Stimulated activated CD4-positive, alpha-beta T cell treated with anti-CD3 and anti-CD28 coated beads, TNF-alpha, amount 100 ng/mL, for 48 hours (primary cell): ENCODE results near the gene SLC12A2.

ENCODE experiments used
- DNase-seq, 3 donors: peaks; one replicate each; pipeline ENCODE4 v3.0.0-alpha.2; 2020; ENCODE audit warnings: low read depth in 3 of 3

The SLC12A2 gene

DNA sequence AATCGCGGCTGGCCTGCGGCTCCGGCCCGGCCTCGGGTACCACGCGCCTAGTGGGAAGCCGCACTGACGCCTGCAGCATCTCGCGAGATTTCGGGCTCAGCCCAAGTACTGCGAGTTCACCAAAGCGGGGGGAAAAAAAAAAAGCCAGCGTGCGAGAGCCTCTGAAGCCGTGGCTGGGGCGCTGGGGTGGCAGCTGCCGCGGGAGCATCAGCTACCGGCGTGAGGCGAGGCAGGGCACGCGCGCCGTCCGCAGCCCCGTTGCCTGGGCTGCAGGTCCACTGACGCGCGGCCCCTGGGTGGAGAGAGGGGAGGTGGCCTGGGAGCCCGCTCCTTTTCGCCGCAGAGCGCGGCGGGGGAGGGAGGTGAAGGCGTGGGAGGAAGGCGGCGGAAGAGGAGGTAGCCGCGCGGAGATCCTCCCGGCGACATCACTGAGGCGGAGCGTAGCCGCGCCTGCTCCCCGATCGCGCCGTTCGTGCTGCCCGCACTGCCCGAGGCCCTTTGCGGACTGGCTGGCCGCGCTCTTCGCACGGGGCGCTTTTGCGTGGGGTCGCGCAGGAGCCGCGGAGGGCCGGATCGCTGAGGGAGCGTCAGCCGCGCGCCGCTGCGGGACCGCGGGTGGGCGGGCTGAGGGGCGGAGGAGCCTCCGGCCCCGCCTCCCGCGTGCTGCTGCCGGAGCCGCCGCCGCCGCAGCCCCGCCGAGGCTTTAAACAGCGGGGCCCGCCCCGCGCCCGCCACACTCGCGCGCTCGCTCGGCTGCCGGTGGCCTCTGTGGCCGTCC is at the start of gene SLC12A2:
Gene SLC12A2 (plus strand): TSS at position 734 of the 778 bp plus-strand sequence. CDS start 189 bp downstream, outside the sequence.
- DNase-seq, result peak; percentile 73 to 85 (median 79)

DNA sequence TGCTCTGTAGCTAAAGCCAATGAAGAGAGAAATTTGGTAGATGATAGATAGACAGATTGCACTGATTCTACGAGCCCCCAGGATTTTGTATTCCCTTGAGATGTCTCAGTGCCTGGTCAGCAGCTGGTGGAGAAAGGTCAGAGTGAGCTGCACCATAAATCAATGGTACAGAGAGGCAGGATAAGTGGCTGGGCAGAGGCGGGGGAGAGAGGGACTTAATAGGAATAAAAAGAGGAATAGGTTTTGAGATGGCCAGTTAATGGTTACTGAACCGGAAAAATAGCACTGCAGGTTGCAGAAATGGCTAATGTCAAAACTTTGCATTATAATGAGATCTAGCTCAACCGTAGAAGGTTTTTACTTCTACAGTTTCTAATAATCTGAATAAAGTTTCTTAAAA is 47.9 kb upstream of the SLC12A2 start:
- no peak for DNase-seq

DNA sequence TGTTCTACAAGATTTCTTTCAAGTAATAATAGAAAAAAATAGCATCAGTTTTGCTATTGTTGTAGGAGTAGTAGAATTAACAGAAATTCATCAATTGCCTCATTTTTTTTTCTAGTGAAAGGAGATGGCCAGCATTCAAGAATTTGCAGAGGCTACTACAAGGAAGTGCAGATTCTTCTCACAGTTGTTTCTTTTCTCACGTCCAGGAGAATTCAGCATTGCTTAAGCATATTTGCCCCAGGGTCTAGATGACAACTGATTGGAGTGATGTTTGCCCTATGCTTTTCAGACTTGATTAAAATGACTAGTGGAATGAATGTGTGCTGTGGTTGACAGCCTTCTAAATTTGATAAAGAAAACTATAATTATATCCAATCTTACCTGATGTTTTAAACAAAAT is 46.6 kb upstream of the SLC12A2 start:
- no peak for DNase-seq

DNA sequence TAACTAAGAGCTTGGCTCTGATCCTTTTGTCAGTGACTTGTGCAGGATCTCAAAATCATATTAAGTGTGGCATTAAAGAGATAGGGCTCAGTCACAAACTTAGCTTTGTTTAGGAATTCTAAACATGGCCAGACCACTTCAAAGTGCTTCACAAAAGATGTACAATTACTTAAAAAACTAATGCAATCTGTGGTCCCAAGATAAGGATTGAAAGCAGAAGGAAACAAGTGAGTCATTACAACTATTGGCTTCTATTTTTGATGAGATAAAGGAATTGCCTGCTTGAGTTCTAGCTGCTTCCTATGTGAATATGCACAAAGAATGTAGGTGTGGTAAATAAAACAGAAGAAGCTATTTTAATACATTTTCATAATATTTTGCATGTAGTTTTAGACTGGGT is 44.9 kb upstream of the SLC12A2 start:
- DNase-seq, result no peak

DNA sequence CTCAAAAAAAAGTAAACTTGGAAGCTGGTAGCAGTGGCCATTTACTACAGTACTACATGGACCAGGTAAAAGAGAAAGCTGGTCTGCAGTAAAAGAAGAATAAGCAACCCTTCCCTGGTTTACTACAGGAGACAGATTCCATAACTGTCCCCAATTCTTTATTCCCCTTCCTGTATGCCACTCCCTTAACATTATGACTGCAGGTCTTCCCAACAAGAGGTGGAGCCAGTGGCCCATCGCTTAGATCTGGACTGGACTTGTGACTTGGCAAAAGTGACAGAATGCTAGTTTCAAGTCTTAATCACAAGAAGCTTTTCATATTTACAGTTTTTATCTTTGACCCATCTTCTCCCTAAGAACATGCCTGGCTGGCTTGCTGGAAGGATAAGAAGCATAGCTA is 42.6 kb upstream of the SLC12A2 start:
- DNase-seq, result no peak

DNA sequence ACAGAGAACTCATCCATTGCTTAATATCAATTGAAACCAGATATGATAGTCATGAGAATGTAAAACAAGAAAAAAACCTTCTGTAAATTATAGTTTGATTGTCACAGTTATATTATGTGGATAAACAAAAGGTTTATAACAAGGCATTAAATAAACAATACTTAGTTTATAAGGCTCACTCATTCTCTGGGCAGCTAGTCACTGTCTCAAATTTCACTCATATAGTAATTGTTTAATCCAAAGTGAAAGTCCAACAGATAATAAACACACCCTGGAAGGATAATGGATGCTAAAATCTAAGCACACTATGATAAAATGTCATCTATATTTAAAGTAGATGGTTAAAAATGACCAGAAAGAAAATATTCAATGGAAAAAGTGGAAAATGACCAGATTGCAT is 30.8 kb upstream of the SLC12A2 start:
- DNase-seq, result no peak

DNA sequence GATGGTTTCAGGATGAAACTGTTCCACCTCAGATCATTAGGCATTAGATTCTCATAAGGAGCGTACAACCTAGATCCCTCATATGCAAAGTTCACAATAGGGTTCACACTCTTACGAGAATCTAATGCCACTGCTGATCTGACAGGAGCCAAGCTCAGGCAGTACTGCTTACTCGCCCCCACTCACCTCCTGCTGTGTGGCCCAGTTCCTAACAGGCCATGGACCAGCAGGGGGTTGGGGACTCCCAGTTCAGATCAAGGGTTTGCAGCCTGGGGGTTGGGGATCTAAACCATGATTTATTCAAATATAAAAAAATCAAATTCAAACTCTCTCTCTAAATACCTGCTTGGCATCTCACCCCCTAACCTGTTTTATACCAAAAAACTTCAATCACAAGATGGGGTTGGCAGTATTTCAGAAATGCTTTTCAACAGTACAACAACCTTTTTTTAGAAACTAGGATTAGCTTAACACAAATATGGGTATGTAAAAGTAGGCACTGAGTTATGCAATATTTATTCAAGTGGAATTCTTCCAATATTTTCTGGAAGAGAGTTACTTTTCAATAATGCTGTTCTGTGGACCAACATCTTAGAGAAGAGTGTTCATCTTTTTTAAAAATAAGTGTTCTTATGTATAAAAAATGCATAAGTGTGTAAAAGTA is 30.1 kb upstream of the SLC12A2 start:
- DNase-seq, result no peak

DNA sequence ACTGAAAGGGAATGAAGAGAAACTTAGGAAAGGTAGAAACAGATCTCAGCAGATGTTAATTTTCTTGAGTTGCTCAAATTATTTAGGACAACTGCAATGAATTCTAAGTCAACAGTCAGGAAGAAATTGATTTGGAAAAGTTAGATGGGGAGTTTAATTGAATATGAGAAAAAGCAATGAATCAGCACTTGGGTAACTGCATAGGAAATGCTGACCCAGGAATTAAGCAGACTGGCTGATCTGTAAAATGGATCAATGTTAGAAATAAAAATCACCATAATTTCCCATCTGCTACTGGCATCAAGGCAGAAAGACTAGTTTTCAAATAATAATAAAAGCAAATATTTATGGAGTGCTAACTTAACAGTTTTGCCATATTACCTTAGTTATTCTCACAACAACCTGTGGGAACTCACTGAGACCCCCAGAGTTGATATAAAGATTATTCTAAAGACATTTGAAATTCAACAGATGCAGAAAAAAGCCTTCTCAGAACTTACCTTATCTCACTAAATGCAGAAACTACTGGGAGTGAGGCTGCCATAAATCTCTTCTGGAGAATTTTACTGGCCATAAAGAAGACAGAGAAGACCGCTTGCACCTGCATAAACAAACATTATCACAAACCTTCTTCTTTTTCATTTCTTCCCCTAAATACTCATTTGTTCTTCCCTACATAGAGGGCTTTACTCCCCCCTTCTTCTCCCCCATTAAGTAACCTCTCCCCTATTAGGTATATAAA is 22.8 kb upstream of the SLC12A2 start:
- DNase-seq, result no peak

DNA sequence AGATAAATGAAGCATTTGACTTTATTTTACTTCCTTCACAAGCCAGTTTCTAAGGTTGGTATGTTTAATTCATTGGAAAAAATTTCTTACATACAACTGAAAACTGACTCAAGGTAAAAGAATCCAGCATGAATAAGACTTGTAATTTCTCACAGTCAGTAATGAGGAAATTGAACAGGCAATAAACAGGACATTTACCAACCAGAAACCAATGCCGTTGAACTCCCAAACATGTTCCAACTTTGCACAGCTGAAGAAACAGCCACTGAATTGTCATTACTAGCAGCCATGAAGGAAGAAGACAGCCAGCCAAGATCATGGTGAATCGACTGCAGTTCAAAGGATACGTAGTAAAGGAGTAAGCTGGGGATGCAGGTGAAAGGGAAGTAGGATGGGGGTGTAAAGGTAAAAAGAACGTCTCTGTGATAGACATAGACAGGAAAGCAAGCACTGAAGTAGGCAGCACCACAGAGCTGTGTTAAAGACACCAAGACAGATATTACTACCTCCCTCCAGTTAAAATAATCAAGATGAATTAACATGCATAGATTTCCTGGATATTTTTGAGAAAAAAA is 21.3 kb upstream of the SLC12A2 start:
- DNase-seq, result no peak

DNA sequence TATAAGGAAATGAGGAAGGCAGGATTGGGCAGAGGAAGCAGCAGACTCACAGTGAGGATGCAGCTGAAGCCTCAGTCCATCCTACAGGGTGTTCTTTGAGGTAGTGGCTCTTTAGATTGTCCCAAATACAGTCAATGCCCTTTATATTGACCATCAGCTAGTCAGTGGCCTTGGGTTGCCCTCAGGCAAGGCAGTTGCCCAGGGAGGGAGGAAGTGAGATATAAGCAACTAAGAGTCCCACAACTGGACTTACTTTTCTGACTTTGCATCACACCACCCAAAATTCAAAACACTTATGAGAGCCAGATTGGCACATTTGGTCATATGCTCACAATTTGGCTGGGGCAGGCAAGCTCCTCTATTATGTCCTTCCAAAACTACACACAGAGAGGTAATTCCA is 9.4 kb upstream of the SLC12A2 start:
- DNase-seq, result no peak

DNA sequence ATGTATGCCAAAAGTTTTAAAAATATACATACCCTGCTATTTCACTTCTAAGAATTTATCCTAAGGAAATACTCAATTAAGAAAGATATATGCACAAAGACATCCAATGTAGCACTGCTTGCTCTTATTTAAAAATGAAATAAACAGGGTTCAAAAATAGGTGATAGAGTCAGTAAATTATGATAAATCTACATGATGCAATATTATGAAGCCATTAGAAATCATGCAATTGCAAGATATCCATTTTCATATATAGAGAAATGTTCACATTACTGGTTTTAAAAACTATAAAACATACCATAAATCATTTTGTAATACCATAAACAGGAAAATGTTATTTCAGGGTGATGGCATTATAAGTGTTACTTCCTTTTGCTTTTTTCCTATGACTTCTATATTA is 8.6 kb upstream of the SLC12A2 start:
- DNase-seq, result no peak

DNA sequence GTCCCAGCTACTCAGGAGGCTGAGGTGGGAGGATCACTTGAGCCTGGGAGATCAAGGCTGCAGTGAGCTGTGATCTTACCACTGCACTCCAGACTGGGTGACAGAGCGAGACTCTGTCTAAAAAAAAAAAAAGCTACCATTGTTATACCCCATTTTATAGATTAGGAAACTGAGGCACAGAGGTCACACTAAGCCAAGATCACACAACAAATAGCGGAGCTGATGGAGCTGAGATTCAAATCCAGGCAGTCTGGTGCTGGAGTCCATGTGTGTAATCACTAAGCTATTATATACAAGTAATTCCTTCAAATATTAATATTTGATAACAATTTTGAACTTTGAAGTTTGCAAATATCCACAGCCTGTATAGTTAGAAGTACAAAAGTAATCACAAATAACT is 6.0 kb upstream of the SLC12A2 start:
- DNase-seq, result no peak

DNA sequence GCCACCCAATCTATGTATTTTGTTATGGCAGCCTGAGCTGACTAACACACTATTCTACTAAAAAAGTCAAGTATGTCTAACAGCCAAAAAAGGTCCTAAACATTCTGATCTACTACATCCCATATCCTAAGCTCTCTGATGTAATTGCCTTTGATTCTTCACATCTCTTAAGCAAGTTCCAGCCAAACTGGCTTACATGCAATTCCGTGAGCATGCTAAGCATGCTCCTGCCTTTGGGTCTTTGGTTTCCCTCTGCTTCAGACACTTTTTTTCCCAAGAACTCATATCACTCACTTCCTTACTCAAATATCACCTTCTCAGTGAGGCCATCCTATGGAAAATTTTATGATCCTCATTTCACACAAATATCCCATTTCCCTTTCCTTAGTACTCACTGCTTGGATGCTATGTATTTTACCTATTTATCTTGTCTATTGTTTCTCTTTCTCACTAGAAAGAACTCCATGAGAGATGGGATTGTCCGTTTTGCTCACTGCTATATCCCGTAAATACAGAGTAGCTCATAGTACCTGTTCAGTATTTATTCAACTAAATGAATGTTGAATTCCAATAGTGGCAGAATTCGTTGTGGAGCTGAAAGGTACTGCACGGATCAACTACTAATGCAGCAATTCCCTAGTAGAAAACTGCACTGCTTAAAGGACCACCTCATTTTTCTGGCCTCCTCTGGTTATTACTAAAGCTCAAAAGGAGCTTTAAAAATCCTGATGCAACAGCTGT is 2.3 kb upstream of the SLC12A2 start:
- no peak for DNase-seq

DNA sequence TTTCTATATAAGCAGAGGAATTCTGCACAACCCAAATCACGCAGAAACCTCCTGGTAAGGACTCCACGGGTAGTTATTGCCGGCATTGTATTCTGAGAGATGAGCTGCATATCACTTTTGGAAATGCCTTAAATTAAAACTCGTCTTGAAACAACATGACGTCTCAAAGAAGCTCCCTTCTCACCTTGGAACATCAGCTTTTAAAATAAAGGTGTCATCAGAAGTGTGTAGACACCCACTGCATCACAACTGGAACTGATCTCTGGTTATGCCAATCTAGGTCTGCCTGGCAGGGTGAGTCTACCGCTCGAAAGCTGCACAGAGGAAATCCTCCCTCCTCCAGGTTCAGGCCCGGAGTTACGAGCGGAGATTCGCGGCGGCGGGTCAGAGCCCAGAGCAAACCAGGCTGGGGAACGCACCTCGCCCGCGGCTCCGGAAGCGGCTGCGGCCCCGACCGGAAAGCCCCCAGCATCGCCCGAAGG is 974 bp upstream of the SLC12A2 start:
- DNase-seq, result no peak

DNA sequence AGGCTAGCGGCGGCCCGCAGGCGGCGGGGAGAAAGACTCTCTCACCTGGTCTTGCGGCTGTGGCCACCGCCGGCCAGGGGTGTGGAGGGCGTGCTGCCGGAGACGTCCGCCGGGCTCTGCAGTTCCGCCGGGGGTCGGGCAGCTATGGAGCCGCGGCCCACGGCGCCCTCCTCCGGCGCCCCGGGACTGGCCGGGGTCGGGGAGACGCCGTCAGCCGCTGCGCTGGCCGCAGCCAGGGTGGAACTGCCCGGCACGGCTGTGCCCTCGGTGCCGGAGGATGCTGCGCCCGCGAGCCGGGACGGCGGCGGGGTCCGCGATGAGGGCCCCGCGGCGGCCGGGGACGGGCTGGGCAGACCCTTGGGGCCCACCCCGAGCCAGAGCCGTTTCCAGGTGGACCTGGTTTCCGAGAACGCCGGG is 253 bp downstream of the SLC12A2 start:
- DNase-seq, result no peak

DNA sequence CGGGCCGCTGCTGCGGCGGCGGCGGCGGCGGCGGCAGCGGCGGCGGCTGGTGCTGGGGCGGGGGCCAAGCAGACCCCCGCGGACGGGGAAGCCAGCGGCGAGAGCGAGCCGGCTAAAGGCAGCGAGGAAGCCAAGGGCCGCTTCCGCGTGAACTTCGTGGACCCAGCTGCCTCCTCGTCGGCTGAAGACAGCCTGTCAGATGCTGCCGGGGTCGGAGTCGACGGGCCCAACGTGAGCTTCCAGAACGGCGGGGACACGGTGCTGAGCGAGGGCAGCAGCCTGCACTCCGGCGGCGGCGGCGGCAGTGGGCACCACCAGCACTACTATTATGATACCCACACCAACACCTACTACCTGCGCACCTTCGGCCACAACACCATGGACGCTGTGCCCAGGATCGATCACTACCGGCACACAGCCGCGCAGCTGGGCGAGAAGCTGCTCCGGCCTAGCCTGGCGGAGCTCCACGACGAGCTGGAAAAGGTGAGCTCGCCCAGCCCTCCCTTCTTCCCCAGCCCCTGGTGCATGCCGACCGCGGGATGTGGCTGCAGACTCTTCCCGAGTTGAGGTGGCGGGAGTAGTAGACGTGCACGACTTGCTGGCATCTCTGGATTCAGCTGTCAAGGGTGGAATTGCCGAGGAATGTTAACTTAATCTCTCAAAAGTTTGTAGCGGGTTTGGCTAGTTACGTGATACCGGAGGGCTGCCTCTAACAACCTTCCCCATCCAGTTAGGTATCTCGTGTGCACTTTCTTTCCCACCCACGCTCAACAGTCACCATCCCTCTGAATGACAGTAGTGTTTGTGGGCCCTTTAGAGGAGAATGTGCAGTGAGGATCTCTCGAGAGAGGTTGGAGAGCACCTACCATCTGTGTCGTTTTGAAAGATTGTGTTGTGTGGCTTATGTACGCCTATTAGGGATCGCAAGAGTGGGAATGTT is 932 bp downstream of the SLC12A2 start:
- peak; percentile 13 to 36 (median 25) for DNase-seq

DNA sequence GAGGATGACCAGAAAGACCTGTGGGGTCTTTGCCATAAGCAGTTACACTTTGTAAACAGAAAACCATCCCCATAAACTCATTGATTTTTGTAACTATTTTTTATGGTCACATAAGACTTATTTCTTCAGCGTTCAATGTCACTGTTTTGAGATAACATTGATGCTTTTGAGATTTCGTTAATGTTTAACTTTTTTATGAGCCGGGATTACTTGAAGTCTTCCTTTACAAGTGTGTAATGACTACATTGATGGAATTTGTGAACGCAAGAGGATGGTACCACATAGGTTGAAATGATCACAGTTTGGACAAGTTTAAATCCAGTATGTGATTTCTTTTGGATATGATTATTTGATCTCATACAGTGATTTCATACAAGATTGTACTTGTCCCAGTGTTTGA is 1.8 kb downstream of the SLC12A2 start:
- no peak for DNase-seq

DNA sequence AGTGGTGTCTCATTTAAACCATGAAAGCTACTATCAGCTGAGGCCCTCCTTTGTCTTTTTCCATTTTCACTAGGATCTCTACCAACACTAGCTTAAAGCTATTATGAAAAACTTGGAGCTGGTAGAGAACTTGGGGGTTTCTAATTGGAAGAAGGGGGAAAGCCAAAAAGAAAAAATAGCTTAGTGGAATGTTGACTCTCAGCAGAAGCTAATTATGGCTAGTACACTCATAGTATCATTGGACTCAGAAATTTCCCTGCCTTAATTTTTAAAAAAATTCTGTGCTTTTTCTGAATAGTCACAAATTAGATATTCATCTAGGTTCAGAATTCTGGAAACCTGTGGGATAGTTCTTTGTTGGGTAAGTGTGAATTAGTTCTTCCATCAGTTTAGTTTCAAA is 8.0 kb downstream of the SLC12A2 start:
- DNase-seq, result no peak

DNA sequence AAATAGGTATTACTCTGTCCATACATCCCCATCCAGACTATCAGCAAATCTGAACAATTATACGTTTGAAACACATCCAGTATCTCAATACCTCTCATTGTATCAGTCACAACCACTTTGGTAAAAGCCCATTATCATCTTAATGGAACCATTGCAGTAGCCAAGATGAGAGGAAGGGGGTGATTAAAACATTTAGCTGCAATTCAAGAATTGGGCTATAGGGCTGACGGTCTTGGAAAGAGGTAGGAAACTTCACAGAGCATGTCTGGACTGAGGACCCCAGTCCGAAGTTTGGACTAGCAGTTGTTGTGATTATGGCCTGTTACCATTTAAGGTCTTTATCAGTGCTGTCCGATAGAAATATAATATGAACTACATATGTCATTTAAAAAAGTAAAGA is 8.6 kb downstream of the SLC12A2 start:
- DNase-seq, result no peak

DNA sequence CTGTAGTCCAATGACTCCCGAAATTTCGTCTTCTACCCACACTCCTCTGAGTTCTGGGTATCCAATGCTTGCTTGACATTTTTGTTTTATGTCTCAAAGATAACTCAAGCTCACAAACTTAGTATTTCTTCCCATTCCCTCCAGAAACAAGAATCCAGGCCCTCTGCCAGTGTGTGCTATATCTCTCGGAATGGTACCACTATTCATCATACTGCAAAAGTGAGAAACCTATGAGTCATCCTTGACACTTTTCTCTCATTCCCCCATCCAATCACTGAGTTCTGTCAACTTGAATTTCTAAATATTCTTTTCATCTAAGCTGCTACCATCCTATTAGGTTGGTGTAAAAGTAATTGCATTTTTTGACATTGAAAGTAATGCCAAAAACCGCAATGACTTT is 9.8 kb downstream of the SLC12A2 start:
- DNase-seq, result no peak
